SU-DHL-6 (cell line): ENCODE results near the gene CHURC1.

ENCODE experiments used
- H2AFZ ChIP-seq: fragments of 200-600 bp; sonication (generic); 2 replicates; pipeline ENCODE4 v1.6.1; 2014; ENCODE audit warnings: low read depth, mild to moderate bottlenecking, moderate library complexity, mixed read lengths, antibody characterized with exemption, low read length; ENCODE audit not compliant: severe bottlenecking
- H3F3A ChIP-seq: fragments of 200-600 bp; shearing (Covaris generic); 2 replicates; pipeline ENCODE4 v1.6.0; 2016; ENCODE audit warnings: antibody characterized with exemption, mild to moderate bottlenecking; ENCODE audit not compliant: insufficient read depth
- H3K27ac ChIP-seq: fragments of 200-600 bp; sonication (generic); 2 replicates; pipeline ENCODE4 v1.5.1; 2016; ENCODE audit warnings: low read depth, mild to moderate bottlenecking, low read length, moderate library complexity, mixed read lengths
- H3K27me3 ChIP-seq: fragments of 200-600 bp; sonication (generic), shearing (Covaris generic); 2 replicates; pipeline ENCODE4 v1.6.0; 2014; ENCODE audit warnings: mild to moderate bottlenecking, low read length
- H3K36me3 ChIP-seq: fragments of 200-600 bp; sonication (generic); 2 replicates; pipeline ENCODE4 v1.6.1; 2014; ENCODE audit warnings: mild to moderate bottlenecking, low read length, mixed read lengths
- H3K4me2 ChIP-seq: fragments of 300-600, 200-600 bp; shearing (Covaris generic), sonication (generic); 2 replicates; pipeline ENCODE4 v1.6.0; 2014; ENCODE audit warnings: low read length, low read depth, mild to moderate bottlenecking; ENCODE audit not compliant: poor library complexity, severe bottlenecking
- H3K4me3 ChIP-seq: fragments of 200-600 bp; sonication (generic); 2 replicates; pipeline ENCODE4 v1.5.1; 2014; ENCODE audit warnings: antibody characterized with exemption, low read length, mild to moderate bottlenecking, mixed read lengths; ENCODE audit not compliant: insufficient read depth, poor library complexity, severe bottlenecking
- H3K79me2 ChIP-seq: fragments of 200-600 bp; sonication (generic); 2 replicates; pipeline ENCODE4 v1.6.1; 2014; ENCODE audit warnings: mild to moderate bottlenecking, low read length, moderate library complexity; ENCODE audit not compliant: insufficient read depth
- H3K9ac ChIP-seq: fragments of 200-600 bp; sonication (generic); 2 replicates; pipeline ENCODE4 v1.7.0; 2014; ENCODE audit warnings: mild to moderate bottlenecking, low read length
- H3K9me2 ChIP-seq: fragments of 200-600 bp; sonication (generic); replicated peaks from 2 replicates; pipeline ENCODE4 v1.6.1; 2014; ENCODE audit warnings: low read length; ENCODE audit not compliant: insufficient read depth
- H3K9me3 ChIP-seq: fragments of 200-600 bp; sonication (generic); 2 replicates; pipeline ENCODE4 v1.6.1; 2014; ENCODE audit warnings: low read length, mixed read lengths; ENCODE audit not compliant: insufficient read depth
- H4K20me1 ChIP-seq: fragments of 200-600 bp; sonication (generic); 2 replicates; pipeline ENCODE4 v1.6.1; 2014; ENCODE audit warnings: low read depth, mild to moderate bottlenecking, antibody characterized with exemption, low read length, moderate library complexity, mixed read lengths
- EZH2phosphoT487 ChIP-seq: fragments of 200-600 bp; sonication (generic), shearing (Covaris generic); conservative IDR thresholded peaks from 2 replicates; pipeline ENCODE4 v1.6.1; 2018; ENCODE audit warnings: mild to moderate bottlenecking, antibody characterized with exemption, low read length, moderate library complexity, mixed read lengths
- TF ChIP-seq, protein P1 (sequence below): fragments of 200-600 bp; sonication (generic); IDR thresholded peaks from one replicate; pipeline ENCODE4 v1.5.1; 2017; ENCODE audit warnings: antibody characterized with exemption, mild to moderate bottlenecking, low read length, moderate library complexity; ENCODE audit not compliant: insufficient read depth, poor library complexity, severe bottlenecking

The CHURC1 gene

DNA sequence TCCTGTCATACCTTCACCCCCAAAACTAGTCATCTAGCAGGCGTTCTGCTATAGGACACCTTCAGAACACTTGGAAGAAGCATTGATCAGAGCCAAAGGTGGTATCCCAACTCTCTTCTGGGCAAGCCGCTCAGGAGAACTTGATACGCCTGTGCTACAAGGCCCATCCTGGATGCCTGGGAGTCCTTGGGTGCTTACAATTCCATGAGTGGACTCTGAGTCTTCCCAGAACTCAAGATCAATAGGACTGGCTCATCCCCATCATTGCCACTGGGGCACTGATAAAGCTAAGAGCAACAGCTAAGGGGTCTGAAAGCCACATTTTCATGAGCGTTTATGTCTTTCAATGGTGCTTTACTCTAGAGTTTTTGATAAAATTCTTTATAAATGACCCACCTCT lies 36.4 kb upstream of the CHURC1 start:
- H3K79me2 ChIP-seq = no peaks in the 10 kb centered on the region
- no peaks in the 10 kb centered on the region for H3K9me2 ChIP-seq
- no peaks in the 10 kb centered on the region for H3K27me3 ChIP-seq
- no peak overlapping the region for H3K9ac ChIP-seq
- H3K27ac ChIP-seq = no peak overlapping the region
- H2AFZ ChIP-seq = no peak overlapping the region
- no peaks in the 10 kb centered on the region for H4K20me1 ChIP-seq
- no peaks in the 10 kb centered on the region for H3K36me3 ChIP-seq
- H3F3A ChIP-seq = no peaks in the 10 kb centered on the region
- H3K4me3 ChIP-seq = no peak overlapping the region
- H3K9me3 ChIP-seq = no peaks in the 10 kb centered on the region
- TF ChIP-seq, protein P1, sequence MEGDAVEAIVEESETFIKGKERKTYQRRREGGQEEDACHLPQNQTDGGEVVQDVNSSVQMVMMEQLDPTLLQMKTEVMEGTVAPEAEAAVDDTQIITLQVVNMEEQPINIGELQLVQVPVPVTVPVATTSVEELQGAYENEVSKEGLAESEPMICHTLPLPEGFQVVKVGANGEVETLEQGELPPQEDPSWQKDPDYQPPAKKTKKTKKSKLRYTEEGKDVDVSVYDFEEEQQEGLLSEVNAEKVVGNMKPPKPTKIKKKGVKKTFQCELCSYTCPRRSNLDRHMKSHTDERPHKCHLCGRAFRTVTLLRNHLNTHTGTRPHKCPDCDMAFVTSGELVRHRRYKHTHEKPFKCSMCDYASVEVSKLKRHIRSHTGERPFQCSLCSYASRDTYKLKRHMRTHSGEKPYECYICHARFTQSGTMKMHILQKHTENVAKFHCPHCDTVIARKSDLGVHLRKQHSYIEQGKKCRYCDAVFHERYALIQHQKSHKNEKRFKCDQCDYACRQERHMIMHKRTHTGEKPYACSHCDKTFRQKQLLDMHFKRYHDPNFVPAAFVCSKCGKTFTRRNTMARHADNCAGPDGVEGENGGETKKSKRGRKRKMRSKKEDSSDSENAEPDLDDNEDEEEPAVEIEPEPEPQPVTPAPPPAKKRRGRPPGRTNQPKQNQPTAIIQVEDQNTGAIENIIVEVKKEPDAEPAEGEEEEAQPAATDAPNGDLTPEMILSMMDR = no peak
- TF ChIP-seq EZH2phosphoT487 = no peak
- H3K4me2 ChIP-seq = no peak overlapping the region

GRCh38 chr14:64878837-64879634 lies 35.2 kb upstream of the CHURC1 start:
- no peak overlapping the region for H3K27ac ChIP-seq
- H3K4me2 ChIP-seq = peak overlapping the region; percentile 96
- H2AFZ ChIP-seq = no peak overlapping the region
- TF ChIP-seq, protein P1 = no peak
- no peak for TF ChIP-seq EZH2phosphoT487
- no peaks in the 10 kb centered on the region for H3F3A ChIP-seq
- no peaks in the 10 kb centered on the region for H3K9me2 ChIP-seq
- H3K9ac ChIP-seq = peak overlapping the region; percentile 67; the same call in 1 of the 2 replicates
- H4K20me1 ChIP-seq = no peaks in the 10 kb centered on the region
- H3K4me3 ChIP-seq = peak overlapping the region; percentile 92
- H3K9me3 ChIP-seq = no peaks in the 10 kb centered on the region
- no peaks in the 10 kb centered on the region for H3K36me3 ChIP-seq
- no peaks in the 10 kb centered on the region for H3K79me2 ChIP-seq
- H3K27me3 ChIP-seq = no peaks in the 10 kb centered on the region

DNA sequence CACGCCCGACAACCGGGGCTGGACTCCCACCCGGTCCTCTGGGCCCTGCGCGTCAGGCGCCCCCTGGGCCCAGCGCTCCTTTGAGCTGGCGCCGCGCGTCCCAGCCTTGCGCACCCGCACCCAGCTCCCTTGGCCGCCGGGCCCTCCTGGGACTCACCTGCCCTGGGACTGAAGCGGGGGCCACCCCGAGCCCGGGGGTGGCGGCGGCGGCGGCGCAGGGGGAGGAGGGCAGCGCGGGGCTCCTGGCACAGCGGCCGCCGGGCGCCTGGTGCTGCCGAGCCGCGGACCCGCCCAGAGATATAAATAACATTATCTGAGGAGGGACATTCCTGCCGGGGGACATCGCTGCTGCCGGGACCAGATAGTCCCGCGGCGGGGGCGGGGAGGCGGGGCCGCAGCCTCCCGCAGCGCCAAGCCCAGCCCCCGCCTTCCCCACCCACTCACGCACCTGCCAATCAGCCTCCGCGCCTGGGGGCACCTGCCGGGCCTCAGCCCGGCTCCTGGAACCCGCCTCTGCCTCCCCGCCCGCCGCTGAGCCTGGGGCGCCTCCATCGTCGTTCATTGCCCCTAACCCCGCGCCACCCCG lies 34.5 kb upstream of the CHURC1 start, which contains the start of gene SPTB:
TSS of gene SPTB (minus strand) at position 273 of the 586 bp plus-strand sequence. CDS start 56,813 bp downstream, outside the sequence.
- Histone ChIP-seq H3K9me3 (no peaks in the 10 kb centered on the region), H3K9me2 (no peaks in the 10 kb centered on the region), H3K4me2 (peak within 1 kb of the TSS; percentile 96), H2AFZ (peak within 1 kb of the TSS; percentile 100), H3K79me2 (no peaks in the 10 kb centered on the region), H3K9ac (peak within 1 kb of the TSS; percentile 67), H3F3A (no peaks in the 10 kb centered on the region), H3K4me3 (peak within 1 kb of the TSS; percentile 92), H3K36me3 (no peaks in the 10 kb centered on the region), H4K20me1 (no peaks in the 10 kb centered on the region), H3K27me3 (no peaks in the 10 kb centered on the region), H3K27ac (no peak within 1 kb of the TSS)
- TF ChIP-seq, protein P1 = no peak
- TF ChIP-seq EZH2phosphoT487 = no peak
